Measurements from ENCODE around the gene RIPPLY3. TPM values are rescaled to one million over a fixed set of nuclear protein-coding genes. Genes with fewer than 3 reads are reported as not detected.
"Not testable (repeated sequence)": the region's sequence is repeated elsewhere in the genome, so short reads cannot be mapped to it uniquely, and the experiment has no call there.

Gene RIPPLY3
- total and polyA plus RNA-seq, 5 donors from 2014 or later = not detected

GRCh38 chr21:37044643-37045042 is 38.1 kb downstream of the RIPPLY3 start:
- H3K27me3 Mint-ChIP-seq = peaks cover 6% of the 10 kb centered on the region
- peaks cover 0 to 7% (median under 1%) of the 10 kb centered on the region in 4 donors for H3K4me1 Mint-ChIP-seq
- no peak for ATAC-seq (ENCODE audit: low read depth in 2 of 2)
- H3K9me3 Mint-ChIP-seq = peaks cover 0 to 2% (median 0%) of the 10 kb centered on the region in 7 donors
- Histone ChIP-seq H3K27me3 (ENCODE audit: control insufficient read depth, insufficient read depth, low read length) (no peaks in the 10 kb centered on the region), H3K9me3 (ENCODE audit: control insufficient read depth in 2 of 2, low read length in 2 of 2) (no peaks in the 10 kb centered on the region), H3K4me1 (ENCODE audit: control insufficient read depth, insufficient read depth, low read length, poor library complexity, severe bottlenecking) (no peaks in the 10 kb centered on the region), H3K36me3 (ENCODE audit: control insufficient read depth, insufficient read depth, low read length) (no peaks in the 10 kb centered on the region), H3K4me3 (ENCODE audit: low read depth, low read length) (no peak overlapping the region), H3K27ac (ENCODE audit: insufficient read depth, low read length, poor library complexity, severe bottlenecking) (no peak overlapping the region)
- no peak for DNase-seq
- no peak overlapping the region for H3K4me3 Mint-ChIP-seq
- no peaks in the 10 kb centered on the region for H3K36me3 Mint-ChIP-seq
- no peak overlapping the region for H3K27ac Mint-ChIP-seq

- Histone ChIP-seq H3K27ac (ENCODE audit: insufficient read depth, low read length, poor library complexity, severe bottlenecking) (no peak overlapping the region), H3K27me3 (ENCODE audit: control insufficient read depth, insufficient read depth, low read length) (no peaks in the 10 kb centered on the region), H3K9me3 (ENCODE audit: control insufficient read depth in 2 of 2, low read length in 2 of 2) (no peaks in the 10 kb centered on the region), H3K36me3 (ENCODE audit: control insufficient read depth, insufficient read depth, low read length) (no peaks in the 10 kb centered on the region), H3K4me1 (ENCODE audit: control insufficient read depth, insufficient read depth, low read length, poor library complexity, severe bottlenecking) (no peaks in the 10 kb centered on the region), H3K4me3 (ENCODE audit: low read depth, low read length) (no peak overlapping the region)
- no peak overlapping the region for H3K27ac Mint-ChIP-seq
- ATAC-seq (ENCODE audit: low read depth in 2 of 2) = peak in 1 of 2 donors; percentile 44
- H3K9me3 Mint-ChIP-seq = peaks cover 0 to 2% (median 0%) of the 10 kb centered on the region in 7 donors
- no peak overlapping the region for H3K4me3 Mint-ChIP-seq
- peak in 1 of 3 donors; percentile 37 for DNase-seq
- no peaks in the 10 kb centered on the region for H3K36me3 Mint-ChIP-seq
- peaks cover 0 to 7% (median under 1%) of the 10 kb centered on the region in 4 donors for H3K4me1 Mint-ChIP-seq
- peaks cover under 1% of the 10 kb centered on the region for H3K27me3 Mint-ChIP-seq
Measured at GRCh38 chr21:37045149-37045548, 38.6 kb downstream of the RIPPLY3 start.

GRCh38 chr21:37045556-37045955 is 39.1 kb downstream of the RIPPLY3 start:
- peaks cover 0 to 2% (median 0%) of the 10 kb centered on the region in 7 donors for H3K9me3 Mint-ChIP-seq
- Histone ChIP-seq H3K9me3 (ENCODE audit: control insufficient read depth in 2 of 2, low read length in 2 of 2) (no peaks in the 10 kb centered on the region), H3K4me1 (ENCODE audit: control insufficient read depth, insufficient read depth, low read length, poor library complexity, severe bottlenecking) (no peaks in the 10 kb centered on the region), H3K4me3 (ENCODE audit: low read depth, low read length) (no peak overlapping the region), H3K27me3 (ENCODE audit: control insufficient read depth, insufficient read depth, low read length) (no peaks in the 10 kb centered on the region), H3K27ac (ENCODE audit: insufficient read depth, low read length, poor library complexity, severe bottlenecking) (no peak overlapping the region), H3K36me3 (ENCODE audit: control insufficient read depth, insufficient read depth, low read length) (no peaks in the 10 kb centered on the region)
- no peak for ATAC-seq (ENCODE audit: low read depth in 2 of 2)
- H3K27ac Mint-ChIP-seq = no peak overlapping the region
- peaks cover 0 to 7% (median under 1%) of the 10 kb centered on the region in 4 donors for H3K4me1 Mint-ChIP-seq
- H3K4me3 Mint-ChIP-seq = no peak overlapping the region
- no peaks in the 10 kb centered on the region for H3K36me3 Mint-ChIP-seq
- H3K27me3 Mint-ChIP-seq = no peaks in the 10 kb centered on the region
- no peak for DNase-seq

GRCh38 chr21:37047079-37047478 is 40.6 kb downstream of the RIPPLY3 start:
- H3K36me3 ChIP-seq (ENCODE audit: control insufficient read depth, insufficient read depth, low read length) = no peaks in the 10 kb centered on the region
- no peaks in the 10 kb centered on the region for H3K4me1 ChIP-seq (ENCODE audit: control insufficient read depth, insufficient read depth, low read length, poor library complexity, severe bottlenecking)
- Mint-ChIP-seq H3K36me3 (no peaks in the 10 kb centered on the region), H3K27me3 (no peaks in the 10 kb centered on the region), H3K4me1 (peaks cover 0 to 7% (median under 1%) of the 10 kb centered on the region in 4 donors), H3K27ac (no peak overlapping the region), H3K4me3 (no peak overlapping the region), H3K9me3 (peaks cover 0 to 2% (median 0%) of the 10 kb centered on the region in 7 donors)
- no peak for ATAC-seq (ENCODE audit: low read depth in 2 of 2)
- no peaks in the 10 kb centered on the region for H3K27me3 ChIP-seq (ENCODE audit: control insufficient read depth, insufficient read depth, low read length)
- DNase-seq = no peak
- no peaks in the 10 kb centered on the region for H3K9me3 ChIP-seq (ENCODE audit: control insufficient read depth in 2 of 2, low read length in 2 of 2)
- no peak overlapping the region for H3K4me3 ChIP-seq (ENCODE audit: low read depth, low read length)
- H3K27ac ChIP-seq (ENCODE audit: insufficient read depth, low read length, poor library complexity, severe bottlenecking) = no peak overlapping the region

- H3K4me3 ChIP-seq (ENCODE audit: low read depth, low read length); H3K4me1 Mint-ChIP-seq; H3K36me3 Mint-ChIP-seq; H3K9me3 Mint-ChIP-seq; H3K4me1 ChIP-seq (ENCODE audit: control insufficient read depth, insufficient read depth, low read length, poor library complexity, severe bottlenecking); H3K27ac ChIP-seq (ENCODE audit: insufficient read depth, low read length, poor library complexity, severe bottlenecking); H3K27me3 Mint-ChIP-seq; H3K27me3 ChIP-seq (ENCODE audit: control insufficient read depth, insufficient read depth, low read length); H3K36me3 ChIP-seq (ENCODE audit: control insufficient read depth, insufficient read depth, low read length); H3K27ac Mint-ChIP-seq; ATAC-seq (ENCODE audit: low read depth in 2 of 2); DNase-seq; H3K4me3 Mint-ChIP-seq; H3K9me3 ChIP-seq (ENCODE audit: control insufficient read depth in 2 of 2, low read length in 2 of 2): not testable (repeated sequence)
Measured at GRCh38 chr21:37049741-37050140, 43.2 kb downstream of the RIPPLY3 start.

- Mint-ChIP-seq H3K27ac (no peak overlapping the region), H3K9me3 (peaks cover 0 to 2% (median 0%) of the 10 kb centered on the region in 7 donors), H3K4me3 (no peak overlapping the region), H3K4me1 (no peaks in the 10 kb centered on the region), H3K36me3 (no peaks in the 10 kb centered on the region), H3K27me3 (peaks cover 16% of the 10 kb centered on the region)
- no peaks in the 10 kb centered on the region for H3K36me3 ChIP-seq (ENCODE audit: control insufficient read depth, insufficient read depth, low read length)
- H3K27me3 ChIP-seq (ENCODE audit: control insufficient read depth, insufficient read depth, low read length) = peaks cover 3% of the 10 kb centered on the region
- no peaks in the 10 kb centered on the region for H3K4me1 ChIP-seq (ENCODE audit: control insufficient read depth, insufficient read depth, low read length, poor library complexity, severe bottlenecking)
- no peak for DNase-seq
- no peak overlapping the region for H3K4me3 ChIP-seq (ENCODE audit: low read depth, low read length)
- no peak overlapping the region for H3K27ac ChIP-seq (ENCODE audit: insufficient read depth, low read length, poor library complexity, severe bottlenecking)
- no peaks in the 10 kb centered on the region for H3K9me3 ChIP-seq (ENCODE audit: control insufficient read depth in 2 of 2, low read length in 2 of 2)
- no peak for ATAC-seq (ENCODE audit: low read depth in 2 of 2)
Measured at GRCh38 chr21:37055271-37055855, 48.9 kb downstream of the RIPPLY3 start.

GRCh38 chr21:37057614-37058013 is 51.1 kb downstream of the RIPPLY3 start:
- Histone ChIP-seq H3K27me3 (ENCODE audit: control insufficient read depth, insufficient read depth, low read length) (peaks cover 3% of the 10 kb centered on the region), H3K27ac (ENCODE audit: insufficient read depth, low read length, poor library complexity, severe bottlenecking) (no peak overlapping the region), H3K9me3 (ENCODE audit: control insufficient read depth in 2 of 2, low read length in 2 of 2) (no peaks in the 10 kb centered on the region), H3K36me3 (ENCODE audit: control insufficient read depth, insufficient read depth, low read length) (no peaks in the 10 kb centered on the region), H3K4me3 (ENCODE audit: low read depth, low read length) (no peak overlapping the region), H3K4me1 (ENCODE audit: control insufficient read depth, insufficient read depth, low read length, poor library complexity, severe bottlenecking) (no peaks in the 10 kb centered on the region)
- DNase-seq (no peak), ATAC-seq (ENCODE audit: low read depth in 2 of 2) (no peak)
- Mint-ChIP-seq H3K4me1 (no peaks in the 10 kb centered on the region), H3K36me3 (no peaks in the 10 kb centered on the region), H3K4me3 (no peak overlapping the region), H3K27ac (no peak overlapping the region), H3K27me3 (peaks cover 12% of the 10 kb centered on the region), H3K9me3 (peaks cover 0 to 2% (median 0%) of the 10 kb centered on the region in 7 donors)

GRCh38 chr21:37058261-37058660 is 51.8 kb downstream of the RIPPLY3 start:
- no peak overlapping the region for H3K4me3 ChIP-seq (ENCODE audit: low read depth, low read length)
- H3K4me1 ChIP-seq (ENCODE audit: control insufficient read depth, insufficient read depth, low read length, poor library complexity, severe bottlenecking) = no peaks in the 10 kb centered on the region
- no peaks in the 10 kb centered on the region for H3K36me3 ChIP-seq (ENCODE audit: control insufficient read depth, insufficient read depth, low read length)
- H3K27me3 Mint-ChIP-seq = peaks cover 12% of the 10 kb centered on the region
- no peak for DNase-seq
- peaks cover 0 to 2% (median 0%) of the 10 kb centered on the region in 7 donors for H3K9me3 Mint-ChIP-seq
- peaks cover 3% of the 10 kb centered on the region for H3K27me3 ChIP-seq (ENCODE audit: control insufficient read depth, insufficient read depth, low read length)
- no peaks in the 10 kb centered on the region for H3K36me3 Mint-ChIP-seq
- H3K27ac ChIP-seq (ENCODE audit: insufficient read depth, low read length, poor library complexity, severe bottlenecking) = no peak overlapping the region
- no peak for ATAC-seq (ENCODE audit: low read depth in 2 of 2)
- no peaks in the 10 kb centered on the region for H3K4me1 Mint-ChIP-seq
- H3K4me3 Mint-ChIP-seq = no peak overlapping the region
- H3K27ac Mint-ChIP-seq = no peak overlapping the region
- no peaks in the 10 kb centered on the region for H3K9me3 ChIP-seq (ENCODE audit: control insufficient read depth in 2 of 2, low read length in 2 of 2)

Measured in CD4-positive, CD25-positive, alpha-beta regulatory T cell (primary cell).